DND-41 (cell line): ENCODE measurements around the gene GREB1L.

Source experiments
- ATAC-seq: fragments of 200-7000 bp; cut with Tn5 transposase; 3 replicates; pipeline ENCODE4 v1.9.1; 2021; ENCODE audit warnings: low read depth; ENCODE audit not compliant: insufficient read depth
- DNase-seq: peaks from one replicate; pipeline ENCODE4 v3.0.0-alpha.2; 2020
- H2AFZ ChIP-seq: 2 replicates; pipeline ENCODE4 v1.6.0; 2012; ENCODE audit warnings: low read depth, low read length
- H3K27ac ChIP-seq: 2 replicates; pipeline ENCODE4 v1.5.1; 2012; ENCODE audit warnings: low read length, inconsistent platforms
- H3K27me3 ChIP-seq: fragments of 200-600 bp; sonication (generic); 2 replicates; pipeline ENCODE4 v1.6.0; 2012; ENCODE audit warnings: low read length, mild to moderate bottlenecking, inconsistent platforms; ENCODE audit not compliant: insufficient read depth, poor library complexity
- H3K36me3 ChIP-seq: 2 replicates; pipeline ENCODE4 v1.5.1; 2012; ENCODE audit warnings: low read length, inconsistent platforms; ENCODE audit not compliant: insufficient read depth
- H3K4me1 ChIP-seq: 2 replicates; pipeline ENCODE4 v1.5.1; 2012; ENCODE audit warnings: mild to moderate bottlenecking, low read length; ENCODE audit not compliant: insufficient read depth
- H3K4me2 ChIP-seq: 2 replicates; pipeline ENCODE4 v1.6.0; 2012; ENCODE audit warnings: mild to moderate bottlenecking, moderate library complexity, low read length, inconsistent platforms; ENCODE audit not compliant: insufficient read depth
- H3K4me3 ChIP-seq, 2 experiments: fragments of 200-600 bp in 1 of 2; shearing (Covaris generic) in 1 of 2; 2 replicates each; pipeline ENCODE4 v1.5.1; 2012 to 2016; ENCODE audit warnings: inconsistent platforms in 2 of 2, low read length in 2 of 2, mild to moderate bottlenecking in 2 of 2, low read depth in 1 of 2, moderate library complexity in 1 of 2
- H3K79me2 ChIP-seq: 2 replicates; pipeline ENCODE4 v1.6.0; 2012; ENCODE audit warnings: low read length, inconsistent platforms; ENCODE audit not compliant: insufficient read depth
- H3K9ac ChIP-seq: 2 replicates; pipeline ENCODE4 v1.6.0; 2012; ENCODE audit warnings: low read depth, mild to moderate bottlenecking, inconsistent platforms, low read length, moderate library complexity
- H3K9me3 ChIP-seq: 2 replicates; pipeline ENCODE4 v1.5.1; 2012; ENCODE audit warnings: low read length, moderate library complexity, mild to moderate bottlenecking, inconsistent platforms; ENCODE audit not compliant: insufficient read depth, severe bottlenecking
- H4K20me1 ChIP-seq: 2 replicates; pipeline ENCODE4 v1.6.0; 2012; ENCODE audit warnings: low read length; ENCODE audit not compliant: insufficient read depth
- EZH2 ChIP-seq: IDR thresholded peaks from 3 replicates; pipeline ENCODE4 v1.6.1; 2012; ENCODE audit warnings: borderline replicate concordance, low read depth, mild to moderate bottlenecking, moderate library complexity, low read length, inconsistent platforms; ENCODE audit not compliant: severe bottlenecking
- TF ChIP-seq, protein P1 (sequence below): IDR thresholded peaks from 2 replicates; pipeline ENCODE4 v1.5.1; 2012; ENCODE audit warnings: borderline replicate concordance, low read length, moderate library complexity, mild to moderate bottlenecking; ENCODE audit not compliant: poor library complexity, severe bottlenecking; ENCODE audit errors: extremely low read depth

Gene GREB1L

DNA sequence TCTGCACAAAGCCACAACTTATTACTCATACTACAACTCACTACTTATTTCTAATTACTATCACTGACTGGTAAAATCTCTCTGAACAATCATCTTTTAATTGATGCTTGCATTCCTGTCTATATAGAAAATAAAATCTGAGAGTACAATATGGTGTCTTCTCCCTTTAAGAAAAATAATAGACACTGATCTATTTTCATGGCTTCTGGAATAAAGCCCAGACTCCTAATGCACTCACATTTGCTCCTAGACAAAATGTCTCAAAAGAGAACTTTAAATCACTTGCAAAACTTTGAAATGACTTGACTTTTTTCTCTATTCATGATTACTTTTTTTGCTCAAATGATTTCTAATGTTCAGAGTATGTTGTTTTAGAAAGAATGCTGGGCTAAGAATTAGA, 329.7 kb downstream of the GREB1L start:
- Histone ChIP-seq H3K4me1 (no peaks in the 10 kb centered on the region), H3K9ac (no peak overlapping the region), H4K20me1 (no peaks in the 10 kb centered on the region), H2AFZ (no peak overlapping the region), H3K27ac (no peak overlapping the region), H3K4me3 (no peak overlapping the region), H3K36me3 (peaks cover 76% of the 10 kb centered on the region), H3K4me2 (no peak overlapping the region), H3K9me3 (no peaks in the 10 kb centered on the region), H3K79me2 (peaks cover 8% of the 10 kb centered on the region), H3K27me3 (no peaks in the 10 kb centered on the region)
- no peak for ATAC-seq
- TF ChIP-seq, protein P1, sequence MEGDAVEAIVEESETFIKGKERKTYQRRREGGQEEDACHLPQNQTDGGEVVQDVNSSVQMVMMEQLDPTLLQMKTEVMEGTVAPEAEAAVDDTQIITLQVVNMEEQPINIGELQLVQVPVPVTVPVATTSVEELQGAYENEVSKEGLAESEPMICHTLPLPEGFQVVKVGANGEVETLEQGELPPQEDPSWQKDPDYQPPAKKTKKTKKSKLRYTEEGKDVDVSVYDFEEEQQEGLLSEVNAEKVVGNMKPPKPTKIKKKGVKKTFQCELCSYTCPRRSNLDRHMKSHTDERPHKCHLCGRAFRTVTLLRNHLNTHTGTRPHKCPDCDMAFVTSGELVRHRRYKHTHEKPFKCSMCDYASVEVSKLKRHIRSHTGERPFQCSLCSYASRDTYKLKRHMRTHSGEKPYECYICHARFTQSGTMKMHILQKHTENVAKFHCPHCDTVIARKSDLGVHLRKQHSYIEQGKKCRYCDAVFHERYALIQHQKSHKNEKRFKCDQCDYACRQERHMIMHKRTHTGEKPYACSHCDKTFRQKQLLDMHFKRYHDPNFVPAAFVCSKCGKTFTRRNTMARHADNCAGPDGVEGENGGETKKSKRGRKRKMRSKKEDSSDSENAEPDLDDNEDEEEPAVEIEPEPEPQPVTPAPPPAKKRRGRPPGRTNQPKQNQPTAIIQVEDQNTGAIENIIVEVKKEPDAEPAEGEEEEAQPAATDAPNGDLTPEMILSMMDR, result no peak
- TF ChIP-seq EZH2, result no peak
- DNase-seq, result no peak
